Epidermal melanocyte (primary cell): ENCODE results near the gene TMEM170B.
A peak's percentile ranks its signal among the peaks of the same experiment; 100 is the strongest.

ENCODE experiments used
- DNase-seq: peaks from one replicate; pipeline ENCODE4 v3.0.0; 2011; ENCODE audit warnings: low spot score; ENCODE audit not compliant: insufficient read length

The TMEM170B gene

DNA sequence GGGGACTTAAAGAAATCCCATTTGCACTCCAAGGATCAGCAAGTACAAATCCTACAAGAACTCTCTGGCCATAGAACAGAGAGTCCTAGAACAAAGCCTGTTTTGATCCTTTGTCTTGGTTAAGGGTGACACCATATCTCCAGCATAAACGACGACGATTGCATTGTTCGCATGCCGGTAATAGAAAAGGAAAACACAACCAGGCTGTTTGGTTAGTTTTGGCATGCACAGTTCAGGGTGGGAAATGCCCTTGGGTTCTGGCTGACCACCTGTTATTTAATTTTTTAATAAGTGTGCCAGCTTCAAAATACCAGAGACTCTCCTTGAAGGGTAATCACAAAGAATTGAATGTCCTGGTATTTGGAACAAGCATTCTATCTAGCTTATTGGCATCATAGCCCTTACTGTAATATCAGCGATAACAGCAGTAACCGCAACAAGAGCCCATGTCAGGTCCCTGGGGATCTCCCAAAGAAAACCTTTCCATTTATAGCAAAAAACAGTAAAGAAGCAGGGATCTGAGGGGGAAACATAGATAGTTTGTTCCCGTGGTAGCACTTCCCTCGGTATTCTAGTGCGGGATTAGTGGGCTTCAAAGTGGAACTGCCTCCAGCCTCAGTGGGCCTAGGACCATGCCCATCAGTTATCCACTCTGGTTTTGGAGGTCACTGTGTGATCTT lies 77.1 kb downstream of the TMEM170B start:
- DNase-seq, result no peak

GRCh38 chr6:11615214-11615602 lies 77.7 kb downstream of the TMEM170B start:
- no peak for DNase-seq

DNA sequence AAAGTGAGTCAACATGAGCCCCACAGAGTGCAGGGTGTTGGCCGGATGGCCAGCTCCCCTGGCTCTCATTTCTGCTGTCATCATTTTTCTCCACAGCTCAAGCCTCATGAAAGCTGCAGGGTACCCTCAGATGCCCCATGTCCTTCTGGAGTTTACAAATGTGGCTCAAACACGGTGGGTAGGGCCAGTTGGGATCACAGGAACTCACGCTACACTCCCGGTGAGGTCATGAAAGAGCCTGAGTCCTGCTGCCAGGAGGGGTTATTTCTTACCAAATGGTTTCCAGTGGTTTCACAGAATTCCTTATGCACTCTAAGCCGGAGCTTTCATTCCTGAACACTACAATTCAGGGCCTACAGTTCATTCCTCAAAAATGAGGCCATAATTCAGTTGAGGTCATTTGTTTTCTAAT lies 78.7 kb downstream of the TMEM170B start:
- DNase-seq, result peak; percentile 31

GRCh38 chr6:11618533-11618932 lies 81.0 kb downstream of the TMEM170B start:
- DNase-seq, result no peak

GRCh38 chr6:11621119-11621518 lies 83.6 kb downstream of the TMEM170B start:
- DNase-seq, result no peak

GRCh38 chr6:11622156-11622555 lies 84.6 kb downstream of the TMEM170B start:
- DNase-seq, result no peak

DNA sequence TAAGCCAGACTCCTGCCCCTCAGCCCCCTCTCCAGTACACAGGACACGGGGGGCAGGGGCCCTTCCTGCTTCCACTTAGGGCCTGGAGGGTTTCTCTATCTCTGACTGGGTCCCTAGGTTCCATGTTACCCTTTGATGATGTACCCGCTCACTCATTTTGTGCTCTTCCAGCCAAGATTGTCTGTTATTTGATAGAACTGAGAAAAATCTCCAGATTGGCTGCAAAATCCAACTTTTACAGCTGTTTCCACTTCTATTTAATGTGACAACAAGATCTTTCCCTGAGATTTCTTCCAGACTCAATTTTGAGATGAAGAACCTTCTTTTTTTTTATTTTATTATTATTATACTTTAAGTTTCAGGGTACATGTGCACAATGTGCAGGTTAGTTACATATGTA lies 85.7 kb downstream of the TMEM170B start:
- no peak for DNase-seq

DNA sequence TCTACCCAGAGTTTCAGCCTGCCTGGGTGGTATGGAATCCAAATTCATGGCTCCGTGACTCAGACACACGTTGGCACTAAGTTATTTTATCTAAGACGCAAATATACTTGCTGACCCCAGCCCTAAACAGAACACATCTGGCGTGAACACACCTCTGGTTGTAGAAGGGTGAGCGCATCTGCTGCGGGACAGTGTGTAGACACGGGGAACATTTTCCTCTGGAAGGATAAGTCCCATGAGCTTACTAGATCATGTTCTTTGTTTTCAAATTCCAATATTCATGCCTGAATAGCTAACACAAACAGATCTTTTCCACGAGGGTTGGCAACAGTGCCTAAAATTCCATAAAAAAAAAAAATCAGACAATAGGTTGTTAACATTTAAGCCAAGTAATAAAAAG lies 87.8 kb downstream of the TMEM170B start:
- DNase-seq, result no peak

GRCh38 chr6:11626356-11626755 lies 88.8 kb downstream of the TMEM170B start:
- no peak for DNase-seq

- DNase-seq, result no peak
Measured at GRCh38 chr6:11628562-11628961, 91.0 kb downstream of the TMEM170B start.

- no peak for DNase-seq
Measured at GRCh38 chr6:11631008-11631407, 93.5 kb downstream of the TMEM170B start.

DNA sequence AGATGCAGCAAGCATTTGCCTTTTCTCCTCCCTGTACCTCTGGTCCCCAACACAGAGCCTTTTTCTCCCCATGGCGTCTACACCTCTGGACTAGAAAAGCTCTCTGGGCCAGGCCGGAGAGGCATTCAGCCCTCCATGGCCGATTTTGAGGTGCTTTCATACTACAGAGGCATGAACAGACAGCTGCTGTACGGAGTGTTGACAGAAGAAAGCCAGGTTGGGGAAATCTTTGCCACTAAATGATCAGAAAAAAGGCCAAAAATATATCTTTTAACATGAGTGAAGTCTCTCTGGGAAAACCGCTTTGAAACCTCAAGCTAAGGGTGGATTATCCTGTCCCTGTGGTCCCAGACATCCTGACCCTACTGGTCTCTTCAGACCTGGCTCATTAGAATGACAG lies 94.0 kb downstream of the TMEM170B start:
- no peak for DNase-seq

- no peak for DNase-seq
Measured at GRCh38 chr6:11632231-11632630, 94.7 kb downstream of the TMEM170B start.

DNA sequence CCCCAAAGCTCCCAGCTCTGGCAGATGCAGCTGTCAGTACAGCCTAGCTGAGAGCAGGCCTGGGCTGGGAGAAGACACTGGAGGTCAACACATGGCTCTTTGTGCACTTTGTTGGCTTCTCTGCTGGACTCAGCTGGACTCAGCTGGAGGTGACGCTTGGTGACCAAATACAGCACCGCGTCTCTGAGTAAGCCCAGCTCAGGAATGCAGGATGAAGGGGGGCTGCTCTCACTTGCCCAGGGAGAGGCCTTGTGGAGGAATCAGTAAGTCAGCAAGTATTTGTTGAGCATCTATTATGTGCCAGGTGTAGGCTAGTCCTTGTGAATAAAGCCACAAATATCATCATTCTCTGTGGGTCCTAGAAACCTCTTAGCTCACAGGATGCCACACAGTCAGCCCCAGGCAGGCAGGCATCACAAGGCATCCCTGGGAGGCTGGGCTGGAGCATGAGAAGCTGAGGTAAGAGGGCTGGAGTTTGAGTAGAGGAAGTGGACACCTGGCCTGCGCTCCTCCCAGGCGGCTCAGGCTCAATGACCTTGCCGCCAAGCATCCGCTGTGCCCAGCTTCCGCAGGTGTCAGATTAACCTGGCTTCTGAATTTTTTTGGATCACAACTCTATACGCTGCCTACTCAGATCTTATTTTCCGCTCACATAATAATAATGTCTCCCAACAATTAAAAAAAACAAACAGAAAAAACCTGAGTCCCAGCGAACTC lies 95.4 kb downstream of the TMEM170B start:
- DNase-seq, result no peak
